Endodermal cell (in vitro differentiated cells): ENCODE results near the gene NNT. TPM values are rescaled to one million over a fixed set of nuclear protein-coding genes. Genes with fewer than 3 reads are reported as not detected.

Experiments used
- DNase-seq: peaks from one replicate; pipeline ENCODE4 v3.0.0-alpha.2; 2017
- H3K27ac ChIP-seq: 2 replicates; pipeline ENCODE4 v1.5.1; 2013; ENCODE audit warnings: mild to moderate bottlenecking, low read depth, low read length, moderate library complexity
- H3K27me3 ChIP-seq: 2 replicates; pipeline ENCODE4 v1.6.1; 2013; ENCODE audit warnings: mild to moderate bottlenecking, low read length, moderate library complexity; ENCODE audit not compliant: insufficient read depth, control insufficient read depth, poor library complexity, severe bottlenecking
- H3K36me3 ChIP-seq: 2 replicates; pipeline ENCODE4 v1.7.0; 2013; ENCODE audit warnings: mild to moderate bottlenecking, low read length, moderate library complexity; ENCODE audit not compliant: control insufficient read depth, insufficient read depth
- H3K4me1 ChIP-seq: one replicate; pipeline ENCODE4 v1.7.0; 2013; ENCODE audit warnings: low read length; ENCODE audit not compliant: control insufficient read depth, insufficient read depth
- H3K4me3 ChIP-seq: 2 replicates; pipeline ENCODE4 v1.5.1; 2013; ENCODE audit warnings: mild to moderate bottlenecking, low read length, moderate library complexity
- H3K9ac ChIP-seq: 2 replicates; pipeline ENCODE4 v1.6.1; 2013; ENCODE audit warnings: mild to moderate bottlenecking, low read length, moderate library complexity; ENCODE audit not compliant: poor library complexity, severe bottlenecking; ENCODE audit errors: extremely low read depth
- H3K9me3 ChIP-seq: 2 replicates; pipeline ENCODE4 v1.6.1; 2013; ENCODE audit warnings: mild to moderate bottlenecking, low read length, moderate library complexity; ENCODE audit not compliant: control insufficient read depth
- H3K27ac Mint-ChIP-seq: 2 replicates; pipeline ENCODE4 v1.8.0; 2020; ENCODE audit warnings: mixed read lengths
- H3K27me3 Mint-ChIP-seq: 2 replicates; pipeline ENCODE4 v1.8.0; 2021; ENCODE audit warnings: mild to moderate bottlenecking, mixed read lengths; ENCODE audit not compliant: insufficient read depth
- H3K36me3 Mint-ChIP-seq: 2 replicates; pipeline ENCODE4 v1.8.0; 2020; ENCODE audit warnings: low read depth, mixed read lengths
- H3K4me1 Mint-ChIP-seq: 2 replicates; pipeline ENCODE4 v1.8.0; 2020; ENCODE audit warnings: mixed read lengths
- H3K4me3 Mint-ChIP-seq: 2 replicates; pipeline ENCODE4 v1.8.0; 2020; ENCODE audit warnings: mild to moderate bottlenecking, moderate library complexity, mixed read lengths
- H3K9me3 Mint-ChIP-seq: 2 replicates; pipeline ENCODE4 v1.8.0; 2020; ENCODE audit warnings: mild to moderate bottlenecking, mixed read lengths
- CTCF ChIP-seq: fragments of 200-600 bp; sonication (generic); conservative IDR thresholded peaks from 2 replicates; pipeline ENCODE4 v1.5.0; 2021; ENCODE audit warnings: antibody characterized with exemption, mild to moderate bottlenecking
- WGBS, 2 experiments: methylation state at CpG; one replicate each; pipeline versions ENCODE4 v1.1.5 to v1.1.7; 2013; ENCODE audit warnings: missing lambda C conversion rate in 2 of 2, mixed read lengths in 1 of 2; ENCODE audit not compliant: insufficient coverage in 1 of 2, insufficient read length in 1 of 2; 5-methylcytosine and 5-hydroxymethylcytosine counted together
- long read RNA-seq, 4 experiments: library from polyadenylated mRNA in 2 of 4; library from RNA in 1 of 4; library from capped mRNA in 1 of 4; stranded (forward) in 3 of 4; unstranded in 1 of 4; transcript quantifications; one replicate each; pipeline ENCODE4 v2.0.0, GENCODE V29; 2020 to 2021; ENCODE audit warnings: inconsistent platforms in 1 of 4
- polyA plus RNA-seq, 2 experiments: library from polyadenylated mRNA; stranded (reverse); fragments of 50-300 nt; gene quantifications; one replicate each; pipeline ENCODE4 v1.2.3, GENCODE V29; 2013
- total RNA-seq, 2 donors: library from RNA; stranded (reverse); fragmentation: NEBNext Ultra II Directional in 1 of 2; extraction: Animal tissue kit (Norgen Biotek cat#: 25700) in 1 of 2; gene quantifications; 2 replicates in 1 of 2; 3 replicates in 1 of 2; pipeline ENCODE4 v1.2.1, GENCODE V29; 2021

NNT gene
- 10 to 100 TPM; 27.5 to 27.9 TPM for total RNA-seq
- 26.1 TPM for polyA plus RNA-seq (2013, experiment 1 of 2)
- 26.3 TPM for polyA plus RNA-seq (2013, experiment 2 of 2)
- long read RNA-seq, experiment 1, full-length matches to known transcripts: 1 of 8 reads
- long read RNA-seq, experiment 1, partial matches to known transcripts: 6 of 8 reads
- long read RNA-seq, experiment 1, other reads (novel, unspliced or antisense): 1 of 8 reads
- long read RNA-seq, experiment 2, full-length matches to known transcripts: 32 of 54 reads
- long read RNA-seq, experiment 2, partial matches to known transcripts: 12 of 54 reads
- long read RNA-seq, experiment 2, other reads (novel, unspliced or antisense): 10 of 54 reads
- long read RNA-seq, experiment 3, full-length matches to known transcripts: 79 of 110 reads
- long read RNA-seq, experiment 3, partial matches to known transcripts: 6 of 110 reads
- long read RNA-seq, experiment 3, other reads (novel, unspliced or antisense): 25 of 110 reads
- long read RNA-seq, experiment 4, partial matches to known transcripts: 2 of 3 reads
- long read RNA-seq, experiment 4, other reads (novel, unspliced or antisense): 1 of 3 reads

GRCh38 chr5:43602461-43603343 lies at the start of gene NNT:
Gene NNT, plus strand, starts transcription at chr5:43603180. Its CDS starts 6,016 bp downstream, at chr5:43609196.
- no peaks in the 10 kb centered on the region for H3K4me1 ChIP-seq
- H3K4me3 ChIP-seq: peak within 1 kb of the TSS; percentile 87
- H3K27ac ChIP-seq: peak within 1 kb of the TSS; percentile 71
- Mint-ChIP-seq H3K4me1 (peaks cover 19% of the 10 kb centered on the region), H3K4me3 (peak within 1 kb of the TSS; percentile 76), H3K27ac (peak within 1 kb of the TSS; percentile 81), H3K9me3 (peaks cover 17% of the 10 kb centered on the region), H3K36me3 (peaks cover 19% of the 10 kb centered on the region), H3K27me3 (no peaks in the 10 kb centered on the region)
- H3K9ac ChIP-seq: peak within 1 kb of the TSS; percentile 59
- 1 to 4% methylated on average over 10 to 60 of the region's 60 CpGs for WGBS, 2 experiments
- peaks cover 18% of the 10 kb centered on the region for H3K9me3 ChIP-seq
- peaks cover 8% of the 10 kb centered on the region for H3K36me3 ChIP-seq
- TF ChIP-seq CTCF: no peak
- H3K27me3 ChIP-seq: no peaks in the 10 kb centered on the region
- peak; percentile 91 for DNase-seq

DNA sequence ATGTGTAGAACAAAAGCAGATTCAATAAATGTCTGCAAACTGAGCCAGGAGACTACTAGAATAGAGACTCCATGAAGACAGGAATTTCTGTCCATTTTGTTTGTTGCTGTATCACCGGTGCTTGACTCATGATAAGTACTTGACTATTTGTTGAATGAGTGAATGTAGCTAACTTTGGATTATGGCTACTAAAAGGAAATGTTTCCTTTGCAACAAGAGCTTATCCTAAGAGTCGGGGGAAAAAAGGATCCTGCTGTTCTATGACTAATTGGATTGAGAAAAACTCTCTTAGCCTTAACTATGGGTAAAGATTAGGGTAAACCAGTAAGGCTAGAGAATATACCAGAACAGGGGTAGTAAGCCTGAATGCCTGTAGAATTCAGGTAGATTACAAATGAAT lies 49.6 kb upstream of the NNT start:
- H3K27me3 Mint-ChIP-seq: no peaks in the 10 kb centered on the region
- Histone ChIP-seq H3K36me3 (peaks cover 58% of the 10 kb centered on the region), H3K4me3 (peak overlapping the region; percentile 98)

More for the DNA sequence above, 49.6 kb upstream of the NNT start:
- Histone ChIP-seq H3K9me3 (no peaks in the 10 kb centered on the region), H3K4me1 (peaks cover 6% of the 10 kb centered on the region), H3K27ac (no peak overlapping the region), H3K27me3 (no peaks in the 10 kb centered on the region), H3K9ac (no peak overlapping the region)
- H3K36me3 Mint-ChIP-seq: peaks cover 29% of the 10 kb centered on the region
- H3K4me1 Mint-ChIP-seq: peaks cover 10% of the 10 kb centered on the region
- H3K4me3 Mint-ChIP-seq: no peak overlapping the region
- H3K9me3 Mint-ChIP-seq: no peaks in the 10 kb centered on the region
- WGBS, 2 experiments: 42 to 92% methylated on average over 2 of the region's 2 CpGs
- no peak overlapping the region for H3K27ac Mint-ChIP-seq
- no peak for DNase-seq
- TF ChIP-seq CTCF: no peak
